Small intestine (tissue), 7 donors: ENCODE data around the gene FBLN1. TPM values are rescaled to one million over a fixed set of nuclear protein-coding genes. Genes with fewer than 3 reads are reported as not detected.

Source experiments
- DNase-seq, 2 donors: peaks; one replicate each; pipeline versions ENCODE4 v3.0.0 to v3.0.0-alpha.2; 2013
- FAIRE-seq: peaks from 2 replicates; lab custom pipeline; 2012; peaks lifted over from hg19 to GRCh38; lab: Jason Lieb, UNC
- H3K27ac ChIP-seq, 3 donors: one replicate each; pipeline ENCODE4 v1.5.1; 2013; ENCODE audit warnings: low read length in 2 of 3, mild to moderate bottlenecking in 2 of 3, control low read depth in 1 of 3, inconsistent platforms in 1 of 3, low read depth in 1 of 3, moderate library complexity in 1 of 3
- H3K27me3 ChIP-seq, 3 donors: one replicate each; pipeline ENCODE4 v1.6.1; 2013; ENCODE audit warnings: low read length in 3 of 3, inconsistent platforms in 1 of 3; ENCODE audit not compliant: control insufficient read depth in 3 of 3, insufficient read depth in 3 of 3
- H3K36me3 ChIP-seq, 3 donors: one replicate each; pipeline ENCODE4 v1.6.1; 2013; ENCODE audit warnings: low read length in 3 of 3, inconsistent platforms in 1 of 3, low read depth in 1 of 3, mild to moderate bottlenecking in 1 of 3, moderate library complexity in 1 of 3; ENCODE audit not compliant: control insufficient read depth in 3 of 3, insufficient read depth in 2 of 3
- H3K4me1 ChIP-seq, 3 donors: one replicate each; pipeline ENCODE4 v1.6.1; 2013; ENCODE audit warnings: low read length in 2 of 3, inconsistent platforms in 1 of 3, low read depth in 1 of 3, mild to moderate bottlenecking in 1 of 3, moderate library complexity in 1 of 3; ENCODE audit not compliant: control insufficient read depth in 3 of 3, insufficient read depth in 2 of 3
- H3K4me3 ChIP-seq, 3 donors: one replicate each; pipeline ENCODE4 v1.5.1; 2013; ENCODE audit warnings: low read length in 3 of 3, control low read depth in 1 of 3, inconsistent platforms in 1 of 3, low read depth in 1 of 3, mild to moderate bottlenecking in 1 of 3, moderate library complexity in 1 of 3
- H3K9me3 ChIP-seq, 2 donors: one replicate each; pipeline ENCODE4 v1.6.1; 2013; ENCODE audit warnings: low read depth in 1 of 2, low read length in 1 of 2; ENCODE audit not compliant: control insufficient read depth in 2 of 2, insufficient read depth in 1 of 2
- WGBS, 3 donors: extraction: QIAGEN DNeasy Blood & Tissue Kit; methylation state at CpG; one replicate each; pipeline ENCODE4 v1.1.7; 2013; 5-methylcytosine and 5-hydroxymethylcytosine counted together
- polyA plus RNA-seq, 4 donors: library from polyadenylated mRNA; stranded (reverse) in 3 of 4; unstranded in 1 of 4; fragments of 200-250 nt in 3 of 4; fragments of 120-200 nt in 1 of 4; gene quantifications; one replicate each; pipeline versions ENCODE4 v1.2.1 to v1.2.3, GENCODE V29; 2013
- donor health status: healthy with polysubstance abuse.
- donor health status: control.
- donor health status: control.
- donor health status: Bipolar disorder and iron deficiency.
- donor health status: healthy.

The FBLN1 gene
- polyA plus RNA-seq, 4 donors: 0.89 to 144 (median 55.0) TPM

DNA sequence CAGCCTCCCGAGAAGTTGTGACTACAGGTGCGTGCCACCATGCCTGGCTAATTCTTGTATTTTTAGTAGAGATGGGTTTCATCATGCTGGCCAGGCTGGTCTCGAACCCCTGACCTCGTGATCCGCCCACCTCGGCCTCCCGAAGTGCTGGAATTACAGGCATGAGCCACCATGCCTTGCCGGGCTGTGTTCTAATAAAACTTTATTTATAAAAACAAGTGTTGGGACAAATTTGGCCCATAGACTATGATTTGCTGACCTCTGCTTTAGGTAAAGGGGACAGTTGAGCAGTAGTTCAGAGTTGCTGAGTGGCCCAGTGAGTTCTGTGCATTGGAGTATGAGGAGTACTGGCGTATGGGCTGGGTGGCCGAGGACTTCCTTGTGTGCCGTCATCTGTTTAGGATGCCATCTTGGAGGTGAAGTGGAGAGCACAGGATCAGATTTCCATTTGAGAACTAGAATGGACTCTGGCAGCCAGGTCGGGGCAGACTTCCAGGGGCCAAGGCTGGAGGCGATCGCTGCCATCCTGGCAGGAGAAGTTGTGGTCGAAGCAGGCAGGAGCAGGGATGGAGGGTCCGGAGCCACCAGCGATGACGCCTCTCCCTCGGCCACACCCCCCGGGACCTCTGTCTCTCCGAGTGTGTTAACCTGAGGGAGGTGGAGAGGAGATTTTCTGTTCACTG, 43.8 kb downstream of the FBLN1 start:
- Histone ChIP-seq H3K27me3 (no peaks in the 10 kb centered on the region), H3K4me1 (peaks cover 0 to 5% (median 0%) of the 10 kb centered on the region in 3 donors), H3K27ac (no peak overlapping the region), H3K9me3 (no peaks in the 10 kb centered on the region), H3K36me3 (peaks cover 0 to 88% (median 0%) of the 10 kb centered on the region in 3 donors), H3K4me3 (no peak overlapping the region)
- no peak for DNase-seq
- WGBS, 3 donors: 85 to 91% (median 88%) methylated on average over 21 of the region's 21 CpGs
- no peak for FAIRE-seq

DNA sequence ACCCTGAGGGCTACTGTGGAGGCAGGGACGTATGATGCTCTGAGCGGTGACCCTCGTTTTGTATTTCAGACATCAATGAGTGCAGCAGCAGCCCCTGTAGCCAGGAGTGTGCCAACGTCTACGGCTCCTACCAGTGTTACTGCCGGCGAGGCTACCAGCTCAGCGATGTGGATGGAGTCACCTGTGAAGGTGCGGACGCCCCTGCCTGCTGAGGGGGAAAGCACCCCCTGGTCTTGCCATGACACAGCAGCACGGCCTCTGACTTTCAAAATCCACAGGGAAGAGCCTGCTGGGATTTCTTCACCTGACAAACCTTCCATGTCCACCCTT, 44.3 kb downstream of the FBLN1 start:
- Histone ChIP-seq H3K9me3 (no peaks in the 10 kb centered on the region), H3K27ac (no peak overlapping the region), H3K27me3 (no peaks in the 10 kb centered on the region), H3K36me3 (peaks cover 0 to 88% (median 0%) of the 10 kb centered on the region in 3 donors), H3K4me3 (no peak overlapping the region), H3K4me1 (peaks cover 0 to 5% (median 0%) of the 10 kb centered on the region in 3 donors)
- no peak for DNase-seq
- FAIRE-seq: no peak
- 87 to 95% (median 90%) methylated on average over 11 of the region's 11 CpGs for WGBS, 3 donors

GRCh38 chr22:45547731-45548130, 45.0 kb downstream of the FBLN1 start:
- H3K36me3 ChIP-seq: peaks cover 0 to 85% (median 0%) of the 10 kb centered on the region in 3 donors
- 51 to 86% (median 59%) methylated on average over 6 of the region's 6 CpGs for WGBS, 3 donors
- H3K9me3 ChIP-seq: no peaks in the 10 kb centered on the region
- H3K27ac ChIP-seq: no peak overlapping the region
- peaks cover 0 to 5% (median 0%) of the 10 kb centered on the region in 3 donors for H3K4me1 ChIP-seq
- DNase-seq: no peak
- H3K4me3 ChIP-seq: no peak overlapping the region
- FAIRE-seq: no peak
- H3K27me3 ChIP-seq: no peaks in the 10 kb centered on the region

GRCh38 chr22:45548247-45548840, 45.7 kb downstream of the FBLN1 start:
- H3K9me3 ChIP-seq: no peaks in the 10 kb centered on the region
- peaks cover 0 to 83% (median 0%) of the 10 kb centered on the region in 3 donors for H3K36me3 ChIP-seq
- DNase-seq: no peak
- no peak overlapping the region for H3K4me3 ChIP-seq
- no peak for FAIRE-seq
- WGBS, 3 donors: 76 to 82% (median 82%) methylated on average over 18 of the region's 18 CpGs
- no peaks in the 10 kb centered on the region for H3K27me3 ChIP-seq
- H3K4me1 ChIP-seq: peaks cover 0 to 5% (median 0%) of the 10 kb centered on the region in 3 donors
- peak overlapping the region in 1 of 3 donors; percentile 13 for H3K27ac ChIP-seq

- H3K27ac ChIP-seq: peak overlapping the region in 1 of 3 donors; percentile 82
- H3K4me1 ChIP-seq: peaks cover 0 to 7% (median 0%) of the 10 kb centered on the region in 3 donors
- no peaks in the 10 kb centered on the region for H3K9me3 ChIP-seq
- FAIRE-seq (no peak), DNase-seq (peak in 1 of 2 donors; percentile 26)
- no peaks in the 10 kb centered on the region for H3K27me3 ChIP-seq
- peaks cover 0 to 79% (median 0%) of the 10 kb centered on the region in 3 donors for H3K36me3 ChIP-seq
- WGBS, 3 donors: 62 to 69% (median 68%) methylated on average over 17 of the region's 17 CpGs
- H3K4me3 ChIP-seq: no peak overlapping the region
These were observed 46.5 kb downstream of the FBLN1 start for GRCh38 chr22:45548991-45549761.

DNA sequence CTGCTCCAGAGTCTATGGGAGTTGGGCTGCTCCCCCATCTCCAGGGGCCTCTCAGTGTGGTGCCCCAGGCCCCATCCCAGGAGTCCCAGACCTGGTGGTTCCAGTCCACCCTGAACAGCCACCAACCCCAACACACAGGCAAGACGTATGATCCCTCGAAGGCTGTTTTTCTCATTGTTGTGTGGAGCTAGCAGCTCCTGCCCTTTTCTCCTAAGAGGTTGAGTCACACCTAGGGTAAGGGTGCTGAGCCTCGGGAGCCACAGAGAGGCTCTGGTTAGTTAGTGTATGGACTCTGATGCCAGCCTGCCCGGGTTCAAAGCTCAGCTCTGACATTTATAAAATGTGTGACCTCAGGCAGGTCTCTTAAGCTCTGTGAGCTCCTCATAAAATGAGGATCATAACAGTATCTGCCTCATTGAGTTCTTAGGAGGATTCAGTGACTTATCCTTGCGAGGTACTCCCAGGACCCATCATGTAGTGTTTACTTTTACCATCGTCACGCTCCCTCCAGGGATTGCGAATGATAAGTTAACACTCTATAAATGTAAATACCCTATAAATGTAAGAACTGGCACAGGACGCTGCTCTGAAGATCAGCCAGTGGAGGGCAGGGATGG, 47.2 kb downstream of the FBLN1 start:
- no peaks in the 10 kb centered on the region for H3K9me3 ChIP-seq
- no peak for FAIRE-seq
- H3K4me3 ChIP-seq: no peak overlapping the region
- peak overlapping the region in 1 of 3 donors; percentile 82 for H3K27ac ChIP-seq
- H3K4me1 ChIP-seq: peaks cover 0 to 7% (median 0%) of the 10 kb centered on the region in 3 donors
- peaks cover 0 to 73% (median 0%) of the 10 kb centered on the region in 3 donors for H3K36me3 ChIP-seq
- DNase-seq: no peak
- WGBS, 3 donors: 71 to 82% (median 78%) methylated on average over 9 of the region's 9 CpGs
- no peaks in the 10 kb centered on the region for H3K27me3 ChIP-seq

GRCh38 chr22:45550416-45550815, 47.7 kb downstream of the FBLN1 start:
- FAIRE-seq: no peak
- WGBS, 3 donors: 93 to 95% (median 94%) methylated on average over 14 of the region's 14 CpGs

GRCh38 chr22:45550891-45551290, 48.2 kb downstream of the FBLN1 start:
- H3K27ac ChIP-seq: peak overlapping the region in 1 of 3 donors; percentile 60
- H3K4me1 ChIP-seq: peaks cover 0 to 7% (median 0%) of the 10 kb centered on the region in 3 donors
- DNase-seq (no peak), FAIRE-seq (no peak)
- peaks cover 0 to 64% (median 0%) of the 10 kb centered on the region in 3 donors for H3K36me3 ChIP-seq
- WGBS, 3 donors: 88 to 90% (median 89%) methylated on average over 11 of the region's 11 CpGs
- no peak overlapping the region for H3K4me3 ChIP-seq
- no peaks in the 10 kb centered on the region for H3K27me3 ChIP-seq
- no peaks in the 10 kb centered on the region for H3K9me3 ChIP-seq

More at GRCh38 chr22:45550416-45550815, 47.7 kb downstream of the FBLN1 start:
- H3K27me3 ChIP-seq: no peaks in the 10 kb centered on the region
- no peaks in the 10 kb centered on the region for H3K9me3 ChIP-seq
- peaks cover 0 to 7% (median 0%) of the 10 kb centered on the region in 3 donors for H3K4me1 ChIP-seq
- DNase-seq: no peak
- H3K36me3 ChIP-seq: peaks cover 0 to 69% (median 0%) of the 10 kb centered on the region in 3 donors
- H3K27ac ChIP-seq: peak overlapping the region in 1 of 3 donors; percentile 82
- H3K4me3 ChIP-seq: no peak overlapping the region
